ENCODE measurements around the gene ZNF18.
A peak's percentile ranks its signal among the peaks of the same experiment; 100 is the strongest.

Gene ZNF18

GRCh38 chr17:12024327-12024726 lies 27.1 kb upstream of the ZNF18 start:
- Histone ChIP-seq H3K4me1 (ENCODE audit: control insufficient read depth, insufficient read depth, low read length) (peaks cover 13% of the 10 kb centered on the region), H3K27ac (ENCODE audit: low read length) (no peak overlapping the region)

GRCh38 chr17:12022310-12022709 lies 25.0 kb upstream of the ZNF18 start:
- peaks cover 13% of the 10 kb centered on the region for H3K4me1 ChIP-seq (ENCODE audit: control insufficient read depth, insufficient read depth, low read length)
- peak overlapping the region in 1 of 2 donors; percentile 78 for H3K4me3 ChIP-seq (ENCODE audit: low read length in 2 of 2)
- H3K27me3 ChIP-seq (ENCODE audit: control insufficient read depth in 1 of 2, insufficient read depth in 2 of 2, low read length in 2 of 2) = no peaks in the 10 kb centered on the region
- no peaks in the 10 kb centered on the region for H3K36me3 ChIP-seq (ENCODE audit: control insufficient read depth in 2 of 2, insufficient read depth in 2 of 2, low read length in 2 of 2)
- H3K9ac ChIP-seq (ENCODE audit: low read length in 2 of 2) = no peak overlapping the region
- H3K9me3 ChIP-seq (ENCODE audit: control insufficient read depth in 2 of 2, low read length in 2 of 2) = no peaks in the 10 kb centered on the region
- H3K27ac ChIP-seq (ENCODE audit: low read length) = no peak overlapping the region

More at GRCh38 chr17:12024327-12024726, 27.1 kb upstream of the ZNF18 start:
- H3K36me3 ChIP-seq (ENCODE audit: control insufficient read depth in 2 of 2, insufficient read depth in 2 of 2, low read length in 2 of 2) = no peaks in the 10 kb centered on the region
- no peaks in the 10 kb centered on the region for H3K27me3 ChIP-seq (ENCODE audit: control insufficient read depth in 1 of 2, insufficient read depth in 2 of 2, low read length in 2 of 2)
- H3K4me3 ChIP-seq (ENCODE audit: low read length in 2 of 2) = no peak overlapping the region
- no peak overlapping the region for H3K9ac ChIP-seq (ENCODE audit: low read length in 2 of 2)
- H3K9me3 ChIP-seq (ENCODE audit: control insufficient read depth in 2 of 2, low read length in 2 of 2) = no peaks in the 10 kb centered on the region

- Histone ChIP-seq H3K27me3 (ENCODE audit: control insufficient read depth in 1 of 2, insufficient read depth in 2 of 2, low read length in 2 of 2) (no peaks in the 10 kb centered on the region), H3K9me3 (ENCODE audit: control insufficient read depth in 2 of 2, low read length in 2 of 2) (no peaks in the 10 kb centered on the region), H3K4me3 (ENCODE audit: low read length in 2 of 2) (peak overlapping the region; percentile 66 to 78), H3K27ac (ENCODE audit: low read length) (no peak overlapping the region), H3K4me1 (ENCODE audit: control insufficient read depth, insufficient read depth, low read length) (peaks cover 13% of the 10 kb centered on the region), H3K36me3 (ENCODE audit: control insufficient read depth in 2 of 2, insufficient read depth in 2 of 2, low read length in 2 of 2) (no peaks in the 10 kb centered on the region), H3K9ac (ENCODE audit: low read length in 2 of 2) (peak overlapping the region; percentile 73 to 78)
Measured at GRCh38 chr17:12021623-12022140, 24.4 kb upstream of the ZNF18 start.

- Histone ChIP-seq H3K27me3 (ENCODE audit: control insufficient read depth in 1 of 2, insufficient read depth in 2 of 2, low read length in 2 of 2) (no peaks in the 10 kb centered on the region), H3K27ac (ENCODE audit: low read length) (peak within 1 kb of the TSS; percentile 11), H3K9me3 (ENCODE audit: control insufficient read depth in 2 of 2, low read length in 2 of 2) (no peaks in the 10 kb centered on the region), H3K9ac (ENCODE audit: low read length in 2 of 2) (peak within 1 kb of the TSS; percentile 73 to 78), H3K36me3 (ENCODE audit: control insufficient read depth in 2 of 2, insufficient read depth in 2 of 2, low read length in 2 of 2) (no peaks in the 10 kb centered on the region), H3K4me1 (ENCODE audit: control insufficient read depth, insufficient read depth, low read length) (peaks cover 13% of the 10 kb centered on the region), H3K4me3 (ENCODE audit: low read length in 2 of 2) (peak within 1 kb of the TSS; percentile 73 to 78)
Measured at GRCh38 chr17:12020642-12021622, 23.7 kb upstream of the ZNF18 start, which contains the start of gene MAP2K4. MAP2K4 (plus strand) TSS chr17:12020877; CDS start chr17:12020887, 10 bp downstream.

- H3K9ac ChIP-seq (ENCODE audit: low read length in 2 of 2) = no peak overlapping the region
- no peaks in the 10 kb centered on the region for H3K36me3 ChIP-seq (ENCODE audit: control insufficient read depth in 2 of 2, insufficient read depth in 2 of 2, low read length in 2 of 2)
- H3K9me3 ChIP-seq (ENCODE audit: control insufficient read depth in 2 of 2, low read length in 2 of 2) = no peaks in the 10 kb centered on the region
- no peaks in the 10 kb centered on the region for H3K4me1 ChIP-seq (ENCODE audit: control insufficient read depth, insufficient read depth, low read length)
- H3K27ac ChIP-seq (ENCODE audit: low read length) = no peak overlapping the region
- H3K4me3 ChIP-seq (ENCODE audit: low read length in 2 of 2) = no peak overlapping the region
- no peaks in the 10 kb centered on the region for H3K27me3 ChIP-seq (ENCODE audit: control insufficient read depth in 1 of 2, insufficient read depth in 2 of 2, low read length in 2 of 2)
Measured at GRCh38 chr17:12007466-12007865, 10.2 kb upstream of the ZNF18 start.

GRCh38 chr17:11999696-12000095 lies 2.4 kb upstream of the ZNF18 start:
- no peaks in the 10 kb centered on the region for H3K27me3 ChIP-seq (ENCODE audit: control insufficient read depth in 1 of 2, insufficient read depth in 2 of 2, low read length in 2 of 2)
- H3K27ac ChIP-seq (ENCODE audit: low read length) = no peak overlapping the region
- H3K9me3 ChIP-seq (ENCODE audit: control insufficient read depth in 2 of 2, low read length in 2 of 2) = no peaks in the 10 kb centered on the region
- no peaks in the 10 kb centered on the region for H3K36me3 ChIP-seq (ENCODE audit: control insufficient read depth in 2 of 2, insufficient read depth in 2 of 2, low read length in 2 of 2)
- H3K9ac ChIP-seq (ENCODE audit: low read length in 2 of 2) = no peak overlapping the region
- H3K4me3 ChIP-seq (ENCODE audit: low read length in 2 of 2) = no peak overlapping the region
- peaks cover 4% of the 10 kb centered on the region for H3K4me1 ChIP-seq (ENCODE audit: control insufficient read depth, insufficient read depth, low read length)

- Histone ChIP-seq H3K9me3 (ENCODE audit: control insufficient read depth in 2 of 2, low read length in 2 of 2) (no peaks in the 10 kb centered on the region), H3K9ac (ENCODE audit: low read length in 2 of 2) (peak overlapping the region; percentile 88 to 90), H3K4me1 (ENCODE audit: control insufficient read depth, insufficient read depth, low read length) (peaks cover 4% of the 10 kb centered on the region), H3K36me3 (ENCODE audit: control insufficient read depth in 2 of 2, insufficient read depth in 2 of 2, low read length in 2 of 2) (no peaks in the 10 kb centered on the region), H3K4me3 (ENCODE audit: low read length in 2 of 2) (peak overlapping the region; percentile 72 to 94), H3K27ac (ENCODE audit: low read length) (peak overlapping the region; percentile 82), H3K27me3 (ENCODE audit: control insufficient read depth in 1 of 2, insufficient read depth in 2 of 2, low read length in 2 of 2) (no peaks in the 10 kb centered on the region)
Measured at GRCh38 chr17:11997972-11998233, 628 bp upstream of the ZNF18 start.

GRCh38 chr17:11996722-11997146 lies 541 bp downstream of the ZNF18 start:
- Histone ChIP-seq H3K9ac (ENCODE audit: low read length in 2 of 2) (peak overlapping the region; percentile 86 to 88), H3K9me3 (ENCODE audit: control insufficient read depth in 2 of 2, low read length in 2 of 2) (no peaks in the 10 kb centered on the region), H3K27ac (ENCODE audit: low read length) (peak overlapping the region; percentile 82), H3K27me3 (ENCODE audit: control insufficient read depth in 1 of 2, insufficient read depth in 2 of 2, low read length in 2 of 2) (no peaks in the 10 kb centered on the region), H3K4me1 (ENCODE audit: control insufficient read depth, insufficient read depth, low read length) (peaks cover 4% of the 10 kb centered on the region), H3K4me3 (ENCODE audit: low read length in 2 of 2) (peak overlapping the region; percentile 94 to 98), H3K36me3 (ENCODE audit: control insufficient read depth in 2 of 2, insufficient read depth in 2 of 2, low read length in 2 of 2) (peaks cover 9% of the 10 kb centered on the region in 2 donors)

- peaks cover 21 to 27% of the 10 kb centered on the region in 2 donors for H3K36me3 ChIP-seq (ENCODE audit: control insufficient read depth in 2 of 2, insufficient read depth in 2 of 2, low read length in 2 of 2)
- H3K4me1 ChIP-seq (ENCODE audit: control insufficient read depth, insufficient read depth, low read length) = no peaks in the 10 kb centered on the region
- no peak overlapping the region for H3K4me3 ChIP-seq (ENCODE audit: low read length in 2 of 2)
- no peaks in the 10 kb centered on the region for H3K27me3 ChIP-seq (ENCODE audit: control insufficient read depth in 1 of 2, insufficient read depth in 2 of 2, low read length in 2 of 2)
- no peaks in the 10 kb centered on the region for H3K9me3 ChIP-seq (ENCODE audit: control insufficient read depth in 2 of 2, low read length in 2 of 2)
- H3K27ac ChIP-seq (ENCODE audit: low read length) = no peak overlapping the region
- H3K9ac ChIP-seq (ENCODE audit: low read length in 2 of 2) = no peak overlapping the region
Measured at GRCh38 chr17:11991461-11991860, 5.8 kb downstream of the ZNF18 start.

GRCh38 chr17:11990363-11990983 lies 6.8 kb downstream of the ZNF18 start:
- Histone ChIP-seq H3K9ac (ENCODE audit: low read length in 2 of 2) (no peak overlapping the region), H3K27ac (ENCODE audit: low read length) (no peak overlapping the region), H3K4me3 (ENCODE audit: low read length in 2 of 2) (no peak overlapping the region), H3K4me1 (ENCODE audit: control insufficient read depth, insufficient read depth, low read length) (no peaks in the 10 kb centered on the region), H3K27me3 (ENCODE audit: control insufficient read depth in 1 of 2, insufficient read depth in 2 of 2, low read length in 2 of 2) (no peaks in the 10 kb centered on the region), H3K36me3 (ENCODE audit: control insufficient read depth in 2 of 2, insufficient read depth in 2 of 2, low read length in 2 of 2) (peaks cover 24 to 29% of the 10 kb centered on the region in 2 donors), H3K9me3 (ENCODE audit: control insufficient read depth in 2 of 2, low read length in 2 of 2) (no peaks in the 10 kb centered on the region)

Data from stomach smooth muscle (tissue), 2 donors.